GM23338 (cell line): ENCODE measurements around the gene XRCC4. TPM values are rescaled to one million over a fixed set of nuclear protein-coding genes. Genes with fewer than 3 reads are reported as not detected.

ENCODE experiments used
- ATAC-seq: fragments of 200-7000 bp; cut with Tn5 transposase; 3 replicates; pipeline ENCODE4 v1.9.1; 2020
- DNase-seq: peaks from one replicate; pipeline ENCODE4 v3.0.0-alpha.2; 2015; ENCODE audit warnings: low spot score
- H2AFZ ChIP-seq: fragments of 200-600 bp; sonication (generic); 2 replicates; pipeline ENCODE4 v1.8.0; 2016; ENCODE audit warnings: antibody characterized with exemption, mild to moderate bottlenecking, moderate library complexity
- H3F3A ChIP-seq: fragments of 200-600 bp; sonication (generic); replicated peaks from 2 replicates; pipeline ENCODE4 v1.8.0; 2017; ENCODE audit warnings: antibody characterized with exemption, mixed run types, low read depth
- H3K27ac ChIP-seq: fragments of 200-600 bp; sonication (generic); 2 replicates; pipeline ENCODE4 v1.6.1; 2016; ENCODE audit warnings: low read depth
- H3K27me3 ChIP-seq: fragments of 200-600 bp; sonication (generic); 2 replicates; pipeline ENCODE4 v1.8.0; 2016; ENCODE audit warnings: mild to moderate bottlenecking, mixed run types, moderate library complexity; ENCODE audit not compliant: insufficient read depth
- H3K36me3 ChIP-seq: fragments of 200-600 bp; sonication (generic); 2 replicates; pipeline ENCODE4 v1.8.0; 2016; ENCODE audit warnings: mild to moderate bottlenecking; ENCODE audit not compliant: insufficient read depth
- H3K4me1 ChIP-seq: fragments of 200-600 bp; sonication (generic); 2 replicates; pipeline ENCODE4 v1.8.0; 2016; ENCODE audit warnings: mild to moderate bottlenecking, moderate library complexity; ENCODE audit not compliant: insufficient read depth
- H3K4me2 ChIP-seq: fragments of 200-600 bp; sonication (generic); 2 replicates; pipeline ENCODE4 v1.7.1; 2017; ENCODE audit warnings: mixed run types
- H3K4me3 ChIP-seq: fragments of 200-600 bp; sonication (generic); 2 replicates; pipeline ENCODE4 v1.6.1; 2016; ENCODE audit warnings: mixed run types
- H3K79me2 ChIP-seq: fragments of 200-600 bp; sonication (generic); replicated peaks from 2 replicates; pipeline ENCODE4 v1.8.0; 2017; ENCODE audit warnings: mild to moderate bottlenecking; ENCODE audit not compliant: insufficient read depth
- H3K9me2 ChIP-seq: fragments of 200-600 bp; sonication (generic); 2 replicates; pipeline ENCODE4 v1.8.0; 2017; ENCODE audit not compliant: insufficient read depth
- H4K20me1 ChIP-seq: fragments of 200-600 bp; sonication (generic); replicated peaks from 2 replicates; pipeline ENCODE4 v1.8.0; 2017; ENCODE audit warnings: mild to moderate bottlenecking; ENCODE audit not compliant: insufficient read depth
- H3K27ac Mint-ChIP-seq: 2 replicates; pipeline ENCODE4 v1.8.0; 2020; ENCODE audit warnings: inconsistent platforms, mild to moderate bottlenecking, moderate library complexity, mixed read lengths
- H3K27me3 Mint-ChIP-seq: 3 replicates; pipeline ENCODE4 v1.8.0; 2022; ENCODE audit warnings: low read depth, mild to moderate bottlenecking, moderate library complexity, mixed read lengths, inconsistent platforms; ENCODE audit not compliant: insufficient read depth, poor library complexity
- H3K36me3 Mint-ChIP-seq: 3 replicates; pipeline ENCODE4 v1.8.0; 2021; ENCODE audit warnings: low read depth, mild to moderate bottlenecking, inconsistent platforms, moderate library complexity, mixed read lengths
- H3K4me1 Mint-ChIP-seq: 3 replicates; pipeline ENCODE4 v1.8.0; 2020; ENCODE audit warnings: mild to moderate bottlenecking, inconsistent platforms, mixed read lengths
- H3K4me3 Mint-ChIP-seq: 3 replicates; pipeline ENCODE4 v1.8.0; 2021; ENCODE audit warnings: moderate library complexity, mild to moderate bottlenecking, inconsistent platforms, mixed read lengths
- H3K9me3 Mint-ChIP-seq: 3 replicates; pipeline ENCODE4 v1.8.0; 2020; ENCODE audit warnings: moderate library complexity, mild to moderate bottlenecking, inconsistent platforms, mixed read lengths
- CTCF ChIP-seq, 2 experiments: fragments of 200-600 bp in 1 of 2; sonication (generic) in 1 of 2; conservative IDR thresholded peaks; 2 replicates each; pipeline versions ENCODE4 v1.5.1 to v1.6.1; 2016 to 2017; ENCODE audit warnings: antibody characterized with exemption in 2 of 2, low read depth in 2 of 2, mild to moderate bottlenecking in 2 of 2, moderate library complexity in 1 of 2
- ETS1 ChIP-seq: IDR thresholded peaks from 2 replicates; pipeline ENCODE4 v1.6.1; 2016; ENCODE audit warnings: antibody characterized with exemption
- EZH2 ChIP-seq: fragments of 200-600 bp; sonication (generic); IDR thresholded peaks from one replicate; pipeline ENCODE4 v1.8.0; 2017; ENCODE audit warnings: antibody characterized with exemption, mild to moderate bottlenecking, low read depth; ENCODE audit not compliant: unreplicated experiment
- EZH2phosphoT487 ChIP-seq: fragments of 200-600 bp; sonication (generic); IDR thresholded peaks from one replicate; pipeline ENCODE4 v1.8.1; 2018; ENCODE audit warnings: antibody characterized with exemption; ENCODE audit not compliant: unreplicated experiment
- JUNB ChIP-seq: IDR thresholded peaks from one replicate; pipeline ENCODE4 v1.6.1; 2016; ENCODE audit warnings: antibody characterized with exemption; ENCODE audit not compliant: unreplicated experiment
- NANOG ChIP-seq: IDR thresholded peaks from 2 replicates; pipeline ENCODE4 v1.6.1; 2016; ENCODE audit warnings: antibody characterized with exemption, borderline replicate concordance
- POLR2AphosphoS5 ChIP-seq: IDR thresholded peaks from 2 replicates; pipeline ENCODE4 v1.6.1; 2016; ENCODE audit warnings: antibody characterized with exemption, low read depth
- REST ChIP-seq: IDR thresholded peaks from one replicate; pipeline ENCODE4 v1.6.1; 2018; ENCODE audit warnings: antibody characterized with exemption; ENCODE audit not compliant: unreplicated experiment
- STAT1 ChIP-seq: IDR thresholded peaks from one replicate; pipeline ENCODE4 v1.6.1; 2016; ENCODE audit warnings: antibody characterized with exemption; ENCODE audit not compliant: unreplicated experiment
- ZNF114 ChIP-seq: fragments of 250-450 bp; sonication (Bioruptor Pico); IDR thresholded peaks from 2 replicates; pipeline ENCODE4 v1.5.0; 2020; ENCODE audit warnings: mild to moderate bottlenecking, moderate library complexity
- ZNF331 ChIP-seq: fragments of 250-450 bp; sonication (Bioruptor Pico); IDR thresholded peaks from 2 replicates; pipeline ENCODE4 v1.5.0; 2020; ENCODE audit warnings: low read depth, mild to moderate bottlenecking, moderate library complexity
- ZNF462 ChIP-seq: fragments of 250-450 bp; sonication (Bioruptor Pico); IDR thresholded peaks from 2 replicates; pipeline ENCODE4 v1.5.0; 2020; ENCODE audit warnings: mild to moderate bottlenecking, moderate library complexity
- polyA plus RNA-seq: library from polyadenylated mRNA; unstranded; fragments of >200 nt; fragmentation: Nextera tagmentation; extraction: Ambion mirVana; gene quantifications from 2 replicates; pipeline ENCODE4 v1.2.1, GENCODE V29; 2016
- total RNA-seq: library from RNA; depleted of rRNA; stranded (reverse); fragments of >200 nt; shearing (Covaris generic); gene quantifications from 2 replicates; pipeline ENCODE4 v1.2.3, GENCODE V29; 2014

Gene XRCC4
- total and polyA plus RNA-seq, 2 experiments from 2014 or later = 11.5 to 22.4 TPM

- TF ChIP-seq EZH2phosphoT487 = no peak
- TF ChIP-seq ZNF331 (CRISPR knock-in tag) = no peak
- TF ChIP-seq CTCF (conservative IDR thresholded peaks at IDR 0.05; ENCODE audit: low read depth in 2 of 2) = no peak
- TF ChIP-seq ETS1 = no peak
- no peak for TF ChIP-seq ZNF114
- TF ChIP-seq REST = no peak
- no peak for TF ChIP-seq NANOG
- TF ChIP-seq JUNB = no peak
- no peak for TF ChIP-seq EZH2
These were observed 46.0 kb upstream of the XRCC4 start (continued) for GRCh38 chr5:83031381-83031780.

GRCh38 chr5:83034036-83034435, 43.3 kb upstream of the XRCC4 start:
- no peak overlapping the region for H3K4me3 ChIP-seq
- H3K27me3 Mint-ChIP-seq = no peaks in the 10 kb centered on the region
- H3K27ac Mint-ChIP-seq = no peak overlapping the region
- no peaks in the 10 kb centered on the region for H3K36me3 ChIP-seq
- H3K4me2 ChIP-seq = no peak overlapping the region
- ATAC-seq (no peak), DNase-seq (no peak)
- peaks cover 5% of the 10 kb centered on the region; the same call in 2 of the 3 replicates for H3K36me3 Mint-ChIP-seq
- H3K9me2 ChIP-seq = no peaks in the 10 kb centered on the region
- no peaks in the 10 kb centered on the region for H3F3A ChIP-seq
- no peak overlapping the region for H3K4me3 Mint-ChIP-seq
- no peaks in the 10 kb centered on the region for H3K9me3 Mint-ChIP-seq
- no peak overlapping the region for H3K27ac ChIP-seq
- no peaks in the 10 kb centered on the region for H3K79me2 ChIP-seq
- no peaks in the 10 kb centered on the region for H4K20me1 ChIP-seq
- H3K4me1 ChIP-seq = peaks cover 19% of the 10 kb centered on the region
- no peaks in the 10 kb centered on the region for H3K27me3 ChIP-seq
- H2AFZ ChIP-seq = no peak overlapping the region
- H3K4me1 Mint-ChIP-seq = peaks cover 33% of the 10 kb centered on the region
- TF ChIP-seq ZNF462 (CRISPR knock-in tag) = no peak
- no peak for TF ChIP-seq ZNF114
- no peak for TF ChIP-seq STAT1
- TF ChIP-seq POLR2AphosphoS5 = no peak
- TF ChIP-seq ETS1 = no peak
